ENCODE results near the gene SRD5A2.

SRD5A2 gene, protein sequence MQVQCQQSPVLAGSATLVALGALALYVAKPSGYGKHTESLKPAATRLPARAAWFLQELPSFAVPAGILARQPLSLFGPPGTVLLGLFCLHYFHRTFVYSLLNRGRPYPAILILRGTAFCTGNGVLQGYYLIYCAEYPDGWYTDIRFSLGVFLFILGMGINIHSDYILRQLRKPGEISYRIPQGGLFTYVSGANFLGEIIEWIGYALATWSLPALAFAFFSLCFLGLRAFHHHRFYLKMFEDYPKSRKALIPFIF

DNA sequence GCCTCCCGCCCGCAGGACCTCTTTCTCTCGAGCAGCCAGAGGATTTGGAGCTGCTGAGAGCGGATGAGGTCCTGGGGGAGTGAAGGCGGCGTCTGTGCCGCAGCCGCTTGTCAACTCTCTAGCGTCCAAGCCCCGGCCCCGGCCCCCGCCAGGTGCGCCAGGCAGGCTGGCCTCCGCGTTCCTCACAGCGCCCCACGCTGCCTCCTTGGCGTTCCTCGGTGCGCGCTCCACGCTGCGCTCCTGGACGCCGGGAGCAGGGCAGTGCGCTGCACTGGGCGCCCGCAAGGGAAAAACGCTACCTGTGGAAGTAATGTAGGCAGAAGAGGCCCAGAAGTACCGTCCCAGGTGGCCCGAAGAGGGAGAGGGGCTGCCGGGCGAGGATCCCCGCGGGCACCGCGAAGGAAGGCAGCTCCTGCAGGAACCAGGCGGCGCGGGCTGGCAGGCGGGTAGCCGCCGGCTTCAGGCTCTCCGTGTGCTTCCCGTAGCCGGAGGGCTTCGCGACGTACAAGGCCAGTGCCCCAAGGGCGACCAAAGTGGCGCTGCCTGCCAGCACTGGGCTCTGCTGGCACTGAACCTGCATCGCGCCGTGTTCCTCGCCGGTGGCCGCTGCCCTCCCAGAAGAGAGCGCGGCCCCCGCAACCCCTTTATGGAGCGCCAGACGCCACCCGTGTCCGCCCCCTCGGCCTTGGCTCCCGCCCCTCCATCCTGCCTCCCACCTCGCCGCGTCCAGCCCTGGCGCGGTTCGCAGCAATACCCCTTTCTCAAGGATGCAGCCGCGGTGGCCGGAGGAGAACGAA lies at the start of gene SRD5A2:
Gene SRD5A2, minus strand, starts transcription at position 618 of the 797 bp plus-strand sequence. Its CDS starts 38 bp downstream, at position 580.
- TF ChIP-seq, protein P1, sequence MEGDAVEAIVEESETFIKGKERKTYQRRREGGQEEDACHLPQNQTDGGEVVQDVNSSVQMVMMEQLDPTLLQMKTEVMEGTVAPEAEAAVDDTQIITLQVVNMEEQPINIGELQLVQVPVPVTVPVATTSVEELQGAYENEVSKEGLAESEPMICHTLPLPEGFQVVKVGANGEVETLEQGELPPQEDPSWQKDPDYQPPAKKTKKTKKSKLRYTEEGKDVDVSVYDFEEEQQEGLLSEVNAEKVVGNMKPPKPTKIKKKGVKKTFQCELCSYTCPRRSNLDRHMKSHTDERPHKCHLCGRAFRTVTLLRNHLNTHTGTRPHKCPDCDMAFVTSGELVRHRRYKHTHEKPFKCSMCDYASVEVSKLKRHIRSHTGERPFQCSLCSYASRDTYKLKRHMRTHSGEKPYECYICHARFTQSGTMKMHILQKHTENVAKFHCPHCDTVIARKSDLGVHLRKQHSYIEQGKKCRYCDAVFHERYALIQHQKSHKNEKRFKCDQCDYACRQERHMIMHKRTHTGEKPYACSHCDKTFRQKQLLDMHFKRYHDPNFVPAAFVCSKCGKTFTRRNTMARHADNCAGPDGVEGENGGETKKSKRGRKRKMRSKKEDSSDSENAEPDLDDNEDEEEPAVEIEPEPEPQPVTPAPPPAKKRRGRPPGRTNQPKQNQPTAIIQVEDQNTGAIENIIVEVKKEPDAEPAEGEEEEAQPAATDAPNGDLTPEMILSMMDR (conservative IDR thresholded peaks at IDR 0.05; ENCODE audit: control insufficient read depth, insufficient read depth, low read depth, low read length): no peak

DNA sequence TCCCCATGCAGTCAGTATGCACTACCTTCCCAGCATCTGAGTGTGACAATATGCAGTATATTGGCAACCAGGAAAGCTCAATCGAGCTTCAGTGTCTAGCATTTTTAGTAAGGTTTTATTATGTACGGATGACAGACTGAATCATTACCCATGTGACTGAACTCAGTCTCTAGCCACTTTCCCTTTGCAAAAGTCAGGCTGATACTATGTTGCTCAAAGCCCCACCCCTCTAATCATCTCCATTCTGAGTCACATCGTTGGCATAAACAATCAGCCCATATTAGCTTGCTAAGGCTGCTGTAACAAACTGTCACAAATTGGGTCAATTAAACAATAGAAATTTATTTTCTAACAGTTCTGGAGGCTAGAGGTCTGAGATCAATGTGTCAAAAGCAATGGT lies 25.8 kb upstream of the SRD5A2 start:
- H3K4me3 ChIP-seq (ENCODE audit: control insufficient read depth, low read depth, low read length): no peak overlapping the region
- TF ChIP-seq, protein P1 (conservative IDR thresholded peaks at IDR 0.05; ENCODE audit: control insufficient read depth, insufficient read depth, low read depth, low read length): no peak
- DNase-seq (ENCODE audit: low read depth): peak; percentile 9

More for the DNA sequence above, at the start of gene SRD5A2:
- DNase-seq (ENCODE audit: low read depth): no peak
- H3K4me3 ChIP-seq (ENCODE audit: control insufficient read depth, low read depth, low read length): no peak within 1 kb of the TSS

DNA sequence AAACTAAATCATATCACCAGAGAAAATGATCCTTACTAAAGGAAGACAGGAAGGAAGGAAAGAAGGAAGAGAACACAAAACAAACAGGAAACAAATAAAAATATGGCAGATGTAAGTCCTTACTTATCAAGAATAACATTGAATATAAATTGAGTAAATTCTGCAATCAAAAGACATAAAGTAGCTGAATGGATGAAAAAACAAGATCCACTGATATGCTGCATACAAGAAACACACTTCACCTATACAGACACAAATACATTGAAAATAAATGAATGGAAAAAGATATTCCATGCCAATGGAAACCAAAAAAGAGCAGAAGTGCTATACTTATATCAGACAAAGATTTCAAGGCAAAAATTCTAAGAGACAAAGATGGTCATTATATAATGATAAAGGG lies 18.0 kb upstream of the SRD5A2 start:
- no peak for DNase-seq (ENCODE audit: low read depth)
- TF ChIP-seq, protein P1 (conservative IDR thresholded peaks at IDR 0.05; ENCODE audit: control insufficient read depth, insufficient read depth, low read depth, low read length): no peak
- H3K4me3 ChIP-seq (ENCODE audit: control insufficient read depth, low read depth, low read length): no peak overlapping the region

DNA sequence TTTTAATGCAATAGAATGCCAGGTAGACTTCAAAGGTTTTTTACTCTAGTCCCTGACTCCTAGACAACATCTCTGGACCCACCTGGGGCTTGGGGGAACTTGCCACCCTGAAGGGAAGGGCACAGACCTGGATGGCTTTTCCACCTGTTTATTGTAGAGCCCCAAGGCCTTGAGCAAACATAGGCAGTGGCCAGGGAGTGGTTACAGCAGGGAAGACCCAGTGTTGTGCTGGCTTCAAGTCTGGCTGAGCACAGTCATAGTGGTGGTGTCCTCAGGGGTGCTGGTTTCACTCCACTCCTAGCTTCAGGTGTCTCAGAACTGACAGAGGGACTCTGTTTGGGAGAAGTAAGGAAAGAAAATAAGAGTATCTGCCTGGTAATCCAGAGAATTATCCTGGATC lies 5.5 kb upstream of the SRD5A2 start:
- no peak overlapping the region for H3K4me3 ChIP-seq (ENCODE audit: control insufficient read depth, low read depth, low read length)
- no peak for DNase-seq (ENCODE audit: low read depth)
- TF ChIP-seq, protein P1 (conservative IDR thresholded peaks at IDR 0.05; ENCODE audit: control insufficient read depth, insufficient read depth, low read depth, low read length): no peak

DNA sequence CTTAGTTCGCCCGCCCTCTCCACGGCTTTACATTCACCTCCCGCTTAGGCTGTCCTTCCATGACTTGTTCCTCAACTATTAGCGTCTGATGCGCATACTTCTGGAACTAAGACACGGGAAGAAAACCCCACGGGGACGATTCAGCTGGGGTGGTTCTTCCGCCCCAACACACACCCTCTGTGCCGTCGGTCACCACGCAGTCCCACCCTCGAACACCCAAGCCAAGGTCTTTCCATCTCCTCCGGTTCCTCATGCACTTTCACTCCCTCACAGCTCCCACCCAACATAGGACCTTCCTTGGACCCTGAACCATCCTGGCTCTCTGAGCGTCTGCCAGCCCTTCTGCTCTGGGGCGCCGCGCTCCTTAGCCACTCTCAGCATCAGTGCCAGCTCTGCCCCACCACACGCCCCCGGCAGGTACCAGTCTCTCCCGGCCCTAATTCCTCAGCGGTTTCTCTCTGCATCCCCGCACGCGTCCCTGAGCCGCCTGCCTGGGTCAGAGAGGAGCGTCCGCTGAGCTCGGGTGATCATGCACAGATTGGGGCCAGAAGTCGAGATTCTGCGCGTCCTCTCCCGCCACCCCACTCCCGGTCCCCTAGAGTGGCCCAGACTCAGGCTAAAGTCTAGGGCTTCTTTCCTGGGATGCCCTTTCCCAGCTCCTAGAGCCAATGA lies 522 bp upstream of the SRD5A2 start:
- H3K4me3 ChIP-seq (ENCODE audit: control insufficient read depth, low read depth, low read length): no peak overlapping the region
- no peak for DNase-seq (ENCODE audit: low read depth)
- TF ChIP-seq, protein P1 (conservative IDR thresholded peaks at IDR 0.05; ENCODE audit: control insufficient read depth, insufficient read depth, low read depth, low read length): no peak

DNA sequence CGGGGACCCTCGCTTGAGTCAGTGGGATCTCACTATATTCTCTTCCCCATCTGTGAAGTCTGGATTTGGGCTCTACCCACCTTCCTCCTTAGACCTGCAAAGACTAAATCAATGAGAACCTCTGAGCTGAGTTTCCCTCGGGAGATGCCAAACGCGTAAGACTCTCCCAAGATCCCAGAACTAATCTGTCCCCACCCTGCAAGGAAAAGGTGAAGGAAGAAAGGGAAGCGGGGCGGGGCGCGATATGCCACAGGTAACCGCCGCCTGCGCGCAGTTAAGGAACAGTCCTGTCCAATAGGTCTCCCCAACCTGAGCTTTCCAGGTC lies 780 bp downstream of the SRD5A2 start:
- no peak for DNase-seq (ENCODE audit: low read depth)
- no peak overlapping the region for H3K4me3 ChIP-seq (ENCODE audit: control insufficient read depth, low read depth, low read length)
- TF ChIP-seq, protein P1 (conservative IDR thresholded peaks at IDR 0.05; ENCODE audit: control insufficient read depth, insufficient read depth, low read depth, low read length): no peak
